ENCODE results near the gene ARRDC1.

Gene ARRDC1

DNA sequence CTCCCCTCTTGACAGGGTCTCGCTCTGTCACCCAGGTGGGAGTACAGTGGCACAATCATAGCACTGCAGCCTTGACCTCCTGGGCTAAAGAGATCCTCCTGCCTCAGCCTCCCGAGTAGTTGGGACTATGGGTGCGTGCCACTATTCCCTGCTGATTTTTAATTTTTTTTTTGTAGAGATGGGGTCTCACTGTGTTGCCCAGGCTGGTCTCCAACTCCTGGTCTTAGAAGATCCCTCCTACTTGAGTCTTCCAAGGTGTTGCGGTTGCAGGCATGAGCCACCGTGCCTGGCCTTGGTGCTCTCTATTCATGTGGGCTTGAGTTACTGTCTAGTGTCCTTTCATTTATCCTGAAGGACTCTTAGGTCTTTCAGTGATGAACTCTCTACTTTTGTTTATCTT lies 37.4 kb downstream of the ARRDC1 start:
- DNase-seq: no peak

DNA sequence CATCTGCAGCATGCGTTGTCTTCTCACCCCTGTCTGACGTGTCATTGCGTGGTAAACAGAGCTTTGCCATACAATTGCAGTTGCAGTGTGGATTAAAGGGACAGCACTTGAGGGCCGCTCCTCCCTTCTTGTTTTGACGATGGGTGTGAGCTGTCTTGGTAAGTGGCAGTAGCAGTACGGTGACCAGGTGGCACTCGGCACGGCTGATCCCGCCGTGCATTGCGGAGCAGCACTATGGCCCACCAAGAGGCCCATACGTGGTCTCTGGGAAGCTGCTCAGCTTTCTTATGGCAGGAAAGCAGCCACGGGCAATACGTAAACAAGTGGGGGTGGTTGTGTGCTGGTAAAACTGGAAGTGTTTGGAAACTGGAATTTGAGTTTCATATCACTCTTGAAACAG lies 38.4 kb downstream of the ARRDC1 start:
- no peak for DNase-seq

DNA sequence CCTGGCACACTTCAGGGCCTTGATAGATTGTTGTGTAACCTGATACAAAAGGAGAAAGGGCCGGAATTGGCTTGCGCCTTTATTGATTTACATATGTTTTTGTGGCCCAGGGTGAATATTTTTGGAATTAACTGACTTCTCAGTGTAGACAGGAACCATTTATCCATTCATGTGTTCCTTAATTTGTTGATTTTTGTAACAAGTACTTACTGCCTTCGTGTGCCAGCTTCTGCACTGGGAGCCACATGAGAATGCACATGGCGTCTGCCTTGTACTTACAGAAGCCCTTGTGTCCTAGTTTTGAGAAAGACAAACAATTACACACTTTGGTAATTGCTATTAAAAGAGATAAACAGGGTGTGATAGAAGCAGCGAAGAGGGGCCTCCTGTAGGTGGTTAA lies 39.7 kb downstream of the ARRDC1 start:
- DNase-seq: no peak

DNA sequence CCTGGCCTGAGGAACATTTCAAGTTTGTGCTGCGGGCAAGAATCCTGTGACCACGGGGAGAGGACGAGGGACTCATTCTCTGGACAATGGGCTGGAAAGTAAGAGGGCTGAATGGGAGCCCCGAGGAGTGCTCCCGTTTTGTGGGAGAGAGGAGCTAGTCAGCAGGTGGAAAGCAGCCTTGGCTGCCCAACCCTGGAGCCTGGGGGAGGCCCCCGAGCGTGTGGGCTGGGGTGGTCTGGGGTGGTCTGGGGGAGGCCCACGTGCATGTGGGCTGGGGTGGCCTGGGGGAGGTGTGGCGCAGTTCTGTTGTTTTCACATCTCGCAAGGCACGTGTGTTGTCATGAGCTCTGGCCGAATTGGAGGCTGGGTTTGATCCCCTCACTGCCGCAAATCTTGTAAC lies 40.9 kb downstream of the ARRDC1 start:
- DNase-seq: no peak

DNA sequence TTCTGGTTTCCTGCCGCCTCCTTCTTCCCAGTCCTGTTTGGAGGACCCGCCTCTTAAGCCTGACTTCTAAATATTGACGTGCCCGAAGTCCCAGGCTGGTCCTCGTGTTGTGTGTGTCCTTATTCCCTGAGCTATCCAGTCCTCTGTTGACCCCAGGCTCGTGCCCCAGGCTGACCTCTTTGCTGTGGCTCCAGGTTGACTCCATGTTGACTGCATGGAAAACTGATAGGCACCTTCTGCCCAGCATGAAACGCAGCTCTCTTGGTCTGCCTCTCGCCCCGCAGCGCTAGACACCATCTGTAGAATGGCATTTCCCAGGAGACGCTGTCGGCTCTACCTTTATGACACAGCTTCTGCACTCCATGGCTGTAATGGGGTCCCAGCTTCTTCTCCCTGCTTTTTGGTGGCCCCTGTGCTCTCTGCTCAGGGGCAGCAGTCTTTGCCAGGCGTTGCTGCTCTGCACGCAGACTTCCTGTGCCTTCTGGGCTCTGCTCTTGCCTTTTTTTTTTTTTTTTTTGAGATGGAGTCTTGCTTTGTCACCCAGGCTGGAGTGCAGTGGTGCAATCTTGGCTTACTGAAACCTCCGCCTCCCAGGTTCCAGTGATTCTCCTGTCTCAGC lies 41.7 kb downstream of the ARRDC1 start:
- DNase-seq: no peak

DNA sequence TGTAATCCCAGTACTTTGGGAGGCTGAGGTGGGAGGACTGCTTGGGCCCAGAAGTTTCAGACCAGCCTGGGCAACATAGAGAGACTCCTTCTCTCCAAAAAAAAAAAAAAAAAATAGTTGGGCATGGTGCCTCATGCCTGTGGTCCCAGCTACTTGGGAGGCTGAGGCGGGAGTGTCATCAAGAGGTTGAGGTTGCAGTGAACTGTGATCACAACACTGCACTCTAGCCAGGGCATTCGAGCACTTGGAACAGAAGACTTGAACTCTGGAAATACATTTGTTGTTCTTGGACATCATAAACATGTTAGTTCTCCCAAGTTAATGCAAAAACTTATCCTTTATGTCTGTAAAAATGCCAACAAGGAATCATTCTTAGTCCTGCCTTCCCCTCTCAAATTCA lies 42.9 kb downstream of the ARRDC1 start:
- DNase-seq: no peak

DNA sequence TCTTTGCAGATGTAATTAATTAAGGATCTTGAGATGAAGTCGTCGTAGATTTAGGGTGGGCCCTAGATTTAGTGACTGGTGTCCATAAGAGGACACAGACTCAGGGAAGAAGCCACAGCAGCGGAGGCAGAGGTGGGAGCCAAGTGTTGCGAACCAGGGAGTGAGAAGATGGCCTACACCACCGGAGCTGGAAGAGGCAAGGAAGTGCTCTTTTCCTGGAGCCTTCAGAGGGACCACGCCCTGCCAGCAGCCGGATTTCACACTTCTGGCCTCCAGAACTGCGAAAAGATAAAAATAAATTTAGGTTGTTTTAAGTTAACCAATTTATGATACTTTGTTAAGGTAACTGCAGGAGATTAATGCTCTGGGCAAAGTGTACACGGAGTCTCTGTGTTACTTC lies 44.1 kb downstream of the ARRDC1 start:
- DNase-seq: no peak

DNA sequence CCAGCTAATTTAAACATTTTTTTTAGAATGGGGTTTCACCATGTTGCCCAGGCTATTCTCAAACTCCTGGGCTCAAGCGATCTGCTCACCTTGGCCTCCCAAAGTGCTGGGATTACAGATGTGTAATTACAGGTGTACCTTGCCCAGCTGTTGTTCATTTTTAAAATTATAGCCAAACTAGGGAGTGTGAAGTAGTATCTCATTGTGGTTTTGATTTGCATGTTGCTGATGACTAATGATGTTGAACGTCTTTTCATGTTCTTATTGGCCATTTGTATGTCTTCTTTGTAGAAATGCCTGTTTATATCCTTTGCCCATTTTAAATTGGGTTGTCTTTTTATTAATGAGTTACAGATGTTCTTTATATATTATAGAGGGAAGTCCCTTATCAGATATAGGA lies 44.8 kb downstream of the ARRDC1 start:
- no peak for DNase-seq

DNA sequence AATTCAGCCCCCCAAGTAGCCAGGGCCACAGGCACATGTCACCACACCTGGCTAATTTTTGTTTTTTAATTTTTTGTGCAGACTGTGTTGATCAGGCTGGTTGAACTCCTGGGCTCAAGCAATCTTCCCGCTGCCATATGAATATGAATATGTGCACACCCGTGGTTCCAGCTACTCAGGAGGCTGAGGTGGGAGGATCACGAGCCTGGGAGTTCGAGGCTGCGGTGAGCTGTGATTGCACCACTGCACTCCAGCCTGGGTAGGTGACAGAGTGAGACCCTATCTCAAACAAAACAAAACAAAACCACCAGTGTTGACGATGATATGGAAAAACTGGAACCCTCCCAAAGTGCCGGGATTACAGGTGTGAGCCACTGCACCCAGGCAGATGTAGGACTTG lies 45.3 kb downstream of the ARRDC1 start:
- no peak for DNase-seq

DNA sequence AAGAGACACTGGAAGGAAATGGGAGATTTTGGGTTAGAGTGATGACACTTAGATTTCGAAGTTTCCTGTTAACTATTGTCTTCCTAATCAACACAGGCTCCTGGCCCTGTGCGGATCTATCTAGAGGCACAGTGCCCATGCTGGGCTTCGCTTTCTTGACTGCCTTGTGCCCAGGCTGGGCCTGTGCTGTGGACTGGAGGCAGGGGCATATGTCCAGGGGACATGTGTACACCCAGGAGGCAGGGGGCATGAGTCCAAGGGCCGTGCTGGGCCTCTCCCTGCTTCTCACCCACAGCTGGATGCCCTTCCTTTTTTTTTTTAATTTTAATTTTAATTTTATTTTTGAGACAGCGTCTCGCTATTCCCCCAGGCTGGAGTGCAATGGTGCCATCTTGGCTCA lies 50.9 kb downstream of the ARRDC1 start:
- DNase-seq: no peak

DNA sequence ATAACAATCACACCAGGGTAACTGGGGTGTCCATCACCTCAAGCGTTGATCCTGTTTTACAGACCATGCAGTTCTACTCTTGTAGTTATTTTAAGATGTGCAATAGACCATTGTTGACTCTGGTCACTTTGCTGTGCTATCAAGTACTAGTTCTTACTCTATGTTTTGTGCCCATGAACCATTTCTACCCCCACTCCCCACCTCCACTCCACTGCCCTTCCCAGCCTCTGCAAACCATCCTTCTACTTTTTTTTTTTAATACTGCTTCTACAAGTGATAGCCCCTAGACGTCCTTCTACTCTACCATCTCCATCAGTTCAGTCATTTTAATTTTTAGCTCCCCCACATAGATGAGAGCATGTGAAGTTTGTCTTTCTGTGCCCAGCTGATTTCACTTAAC lies 52.1 kb downstream of the ARRDC1 start:
- DNase-seq: no peak

DNA sequence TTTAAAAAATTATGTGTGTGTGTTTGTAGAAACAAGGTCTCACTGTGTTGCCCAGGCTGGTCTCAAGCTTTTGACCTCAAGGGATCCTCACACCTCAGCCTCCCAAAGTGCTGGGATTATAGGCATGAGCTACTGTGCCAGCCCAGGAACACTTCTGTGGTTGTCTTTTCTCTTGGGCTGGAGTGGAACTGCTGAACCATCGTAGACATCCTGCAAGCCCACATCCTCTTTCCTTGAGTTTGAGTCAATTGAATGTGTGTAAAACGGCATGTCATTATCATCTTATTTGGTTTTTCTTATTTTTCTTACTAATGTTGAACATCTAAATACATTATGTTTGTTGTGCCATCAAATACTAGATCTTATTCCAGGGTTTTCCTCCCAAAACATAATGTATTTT lies 53.3 kb downstream of the ARRDC1 start:
- no peak for DNase-seq

DNA sequence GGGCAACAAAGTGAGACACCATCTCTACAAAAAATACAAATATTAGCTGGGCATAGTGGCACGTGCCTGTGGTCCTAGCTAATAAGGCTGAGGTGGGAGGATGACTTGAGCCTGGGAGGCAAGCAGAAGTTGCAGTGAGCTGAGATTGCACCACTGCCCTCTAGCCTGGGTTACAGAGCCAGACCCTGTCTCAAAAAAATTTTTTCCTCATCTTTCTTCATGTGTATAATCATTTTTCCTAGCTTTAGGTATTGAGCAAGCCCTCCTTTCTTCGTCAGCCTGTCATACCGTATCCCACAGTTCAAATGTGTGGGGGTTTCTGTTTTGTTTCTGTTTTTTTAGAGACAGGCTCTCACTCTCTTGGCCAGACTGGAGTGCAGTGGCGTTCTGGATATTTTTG lies 54.7 kb downstream of the ARRDC1 start:
- no peak for DNase-seq

DNA sequence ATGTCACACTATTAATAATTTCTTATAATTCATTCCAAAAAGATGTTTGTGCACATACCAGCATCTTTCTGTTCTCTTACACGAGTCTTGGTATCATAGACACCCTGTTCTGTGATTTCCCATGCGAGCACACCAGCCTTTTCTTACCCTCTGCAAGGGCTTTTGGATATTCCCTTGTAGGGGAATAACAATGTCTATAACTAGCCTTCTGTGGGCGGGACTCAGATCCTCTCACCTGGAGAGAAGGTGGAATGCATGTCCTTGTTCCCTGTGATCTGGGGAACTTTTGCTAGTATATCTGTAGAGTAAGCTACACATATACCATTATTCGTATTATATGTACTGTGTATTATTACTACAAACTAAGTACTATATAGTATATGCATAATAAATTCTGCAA lies 58.1 kb downstream of the ARRDC1 start:
- DNase-seq: no peak

DNA sequence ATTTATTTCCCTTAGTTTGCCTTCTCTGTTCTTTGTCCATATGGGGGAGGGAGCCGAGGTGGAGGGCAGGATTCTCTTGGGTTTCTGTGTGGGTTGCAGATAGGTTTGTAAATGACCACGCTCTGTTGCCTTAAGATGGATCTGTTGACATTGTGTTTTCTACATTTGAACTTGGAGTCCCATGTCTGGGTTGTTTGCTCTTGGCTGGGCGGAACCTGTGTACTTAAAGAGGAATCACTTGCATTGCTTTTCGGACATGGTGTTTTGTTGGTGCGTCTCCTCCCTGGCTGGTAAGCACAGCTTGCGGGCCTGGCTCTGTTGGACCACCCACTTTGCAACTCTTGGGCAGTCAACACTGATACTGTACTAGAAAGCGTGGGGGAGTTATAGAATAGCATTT lies 59.2 kb downstream of the ARRDC1 start:
- DNase-seq: no peak

Measured in activated naive CD4-positive, alpha-beta T cell treated with Interleukin-2 at 50 U/mL for 16 hours (primary cell).